Mesenteric fat pad (tissue), 1 donor: ENCODE data around the gene ZBED4. TPM values are rescaled to one million over a fixed set of nuclear protein-coding genes. Genes with fewer than 3 reads are reported as not detected.
"Not testable (repeated sequence)": the region's sequence is repeated elsewhere in the genome, so short reads cannot be mapped to it uniquely, and the experiment has no call there.

Source experiments
- DNase-seq: peaks from one replicate; pipeline ENCODE4 v3.0.0-alpha.2; 2020; ENCODE audit warnings: low spot score
- total RNA-seq: library from RNA; stranded (reverse); fragmentation: NEBNext Ultra II Directional; extraction: Animal tissue kit (Norgen Biotek cat#: 25700); gene quantifications from one replicate; pipeline ENCODE4 v1.2.1, GENCODE V29; 2021
- donor health status: DM: yes; HTN: yes; CAD: no.

The ZBED4 gene
- total RNA-seq, 1 donor from 2014 or later: 10.4 TPM

- DNase-seq: no peak
Measured at GRCh38 chr22:49850959-49851802, 2.5 kb upstream of the ZBED4 start.

GRCh38 chr22:49852568-49852897, 1.1 kb upstream of the ZBED4 start:
- DNase-seq: not testable (repeated sequence)

- no peak for DNase-seq
Measured at GRCh38 chr22:49853981-49854831, 562 bp downstream of the ZBED4 start.

GRCh38 chr22:49855251-49855911, 1.7 kb downstream of the ZBED4 start:
- no peak for DNase-seq

GRCh38 chr22:49856343-49856742, 2.7 kb downstream of the ZBED4 start:
- no peak for DNase-seq

- no peak for DNase-seq
Measured at GRCh38 chr22:49856766-49857618, 3.3 kb downstream of the ZBED4 start.

GRCh38 chr22:49858827-49859226, 5.2 kb downstream of the ZBED4 start:
- DNase-seq: no peak

- no peak for DNase-seq
Measured at GRCh38 chr22:49861642-49862495, 8.2 kb downstream of the ZBED4 start.

GRCh38 chr22:49862496-49862776, 8.8 kb downstream of the ZBED4 start:
- DNase-seq: no peak

- peak; percentile 4 for DNase-seq
Measured at GRCh38 chr22:49863931-49864330, 10.3 kb downstream of the ZBED4 start.

- peak; percentile 75 for DNase-seq
Measured at GRCh38 chr22:49865156-49865555, 11.5 kb downstream of the ZBED4 start.

- DNase-seq: no peak
Measured at GRCh38 chr22:49866134-49866533, 12.5 kb downstream of the ZBED4 start.

GRCh38 chr22:49866646-49867045, 13.0 kb downstream of the ZBED4 start:
- peak; percentile 8 for DNase-seq

GRCh38 chr22:49867303-49868265, 13.9 kb downstream of the ZBED4 start:
- DNase-seq: peak; percentile 37

- DNase-seq: peak; percentile 43
Measured at GRCh38 chr22:49869086-49869830, 15.6 kb downstream of the ZBED4 start.

GRCh38 chr22:49869845-49870712, 16.4 kb downstream of the ZBED4 start:
- DNase-seq: peak; percentile 5

- DNase-seq: peak; percentile 30
Measured at GRCh38 chr22:49871482-49871881, 17.8 kb downstream of the ZBED4 start.
